Mammary epithelial cell (primary cell): Measurements from ENCODE around the gene RELA.

Experiments
- EZH2 ChIP-seq: IDR thresholded peaks from 2 replicates; pipeline ENCODE4 v1.6.1; 2012; ENCODE audit warnings: low read length, inconsistent platforms, borderline replicate concordance
- TF ChIP-seq, protein P1 (sequence below), 2 donors: IDR thresholded peaks in 1 of 2; conservative IDR thresholded peaks in 1 of 2; 2 replicates each; pipeline ENCODE4 v1.5.1; 2011 to 2012; ENCODE audit warnings: inconsistent platforms in 2 of 2, low read length in 2 of 2, mild to moderate bottlenecking in 2 of 2, control low read depth in 1 of 2, low read depth in 1 of 2; ENCODE audit not compliant: insufficient read depth in 1 of 2; ENCODE audit errors: extremely low read depth in 1 of 2

DNA sequence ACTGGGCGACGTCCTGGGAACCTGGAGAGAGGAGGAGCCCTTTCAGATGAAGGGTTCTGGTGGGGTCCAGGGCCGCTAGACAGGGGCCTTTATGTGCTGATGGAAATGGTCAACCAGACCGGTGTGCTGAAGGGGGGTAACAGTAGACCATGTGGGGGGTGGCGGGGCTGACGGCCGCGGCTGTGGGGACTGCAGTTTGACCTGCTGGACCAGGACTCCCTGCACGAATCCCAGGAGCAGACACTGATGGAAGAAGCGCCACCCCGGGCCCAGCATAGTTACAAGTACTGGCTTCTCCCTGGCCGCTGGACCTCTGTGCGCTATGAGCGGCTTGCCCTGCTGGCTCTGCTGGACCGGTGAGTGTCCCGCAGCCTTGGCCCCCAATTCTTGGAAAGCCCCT, 40.7 kb downstream of the RELA start:
- TF ChIP-seq, protein P1, sequence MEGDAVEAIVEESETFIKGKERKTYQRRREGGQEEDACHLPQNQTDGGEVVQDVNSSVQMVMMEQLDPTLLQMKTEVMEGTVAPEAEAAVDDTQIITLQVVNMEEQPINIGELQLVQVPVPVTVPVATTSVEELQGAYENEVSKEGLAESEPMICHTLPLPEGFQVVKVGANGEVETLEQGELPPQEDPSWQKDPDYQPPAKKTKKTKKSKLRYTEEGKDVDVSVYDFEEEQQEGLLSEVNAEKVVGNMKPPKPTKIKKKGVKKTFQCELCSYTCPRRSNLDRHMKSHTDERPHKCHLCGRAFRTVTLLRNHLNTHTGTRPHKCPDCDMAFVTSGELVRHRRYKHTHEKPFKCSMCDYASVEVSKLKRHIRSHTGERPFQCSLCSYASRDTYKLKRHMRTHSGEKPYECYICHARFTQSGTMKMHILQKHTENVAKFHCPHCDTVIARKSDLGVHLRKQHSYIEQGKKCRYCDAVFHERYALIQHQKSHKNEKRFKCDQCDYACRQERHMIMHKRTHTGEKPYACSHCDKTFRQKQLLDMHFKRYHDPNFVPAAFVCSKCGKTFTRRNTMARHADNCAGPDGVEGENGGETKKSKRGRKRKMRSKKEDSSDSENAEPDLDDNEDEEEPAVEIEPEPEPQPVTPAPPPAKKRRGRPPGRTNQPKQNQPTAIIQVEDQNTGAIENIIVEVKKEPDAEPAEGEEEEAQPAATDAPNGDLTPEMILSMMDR (conservative IDR thresholded peaks at IDR 0.05 in 1 of 2, IDR thresholded peaks at IDR 0.05 in 1 of 2; ENCODE audit: extremely low read depth in 1 of 2, insufficient read depth in 1 of 2, low read depth in 1 of 2, low read length in 2 of 2) = no peak
- no peak for TF ChIP-seq EZH2
